Endothelial cell of umbilical vein (primary cell): ENCODE results near the gene TRDN. TPM values are rescaled to one million over a fixed set of nuclear protein-coding genes. Genes with fewer than 3 reads are reported as not detected.

Experiments used
- BruUV-seq: library from RNA; stranded (reverse); fragments of 400-500 nt; replicated peaks from 2 replicates; lab custom pipeline; 2021; lab: Mats Ljungman, UMichigan
- CTCF ChIA-PET: fragments of 300-600, 350-600 bp; sonication (Branson Sonifier 250); formaldehyde crosslinking; loops from one replicate; lab custom pipeline; 2021; ENCODE audit warnings: antibody characterized with exemption, inconsistent platforms; lab: Charles Lee
- POLR2A ChIA-PET: fragments of 300-600, 350-600 bp; sonication (Branson Sonifier 250); formaldehyde crosslinking; loops from one replicate; lab custom pipeline; 2021; ENCODE audit warnings: antibody characterized with exemption, inconsistent platforms; lab: Charles Lee
- DNase-seq: peaks from one replicate; pipeline ENCODE4 v3.0.0-alpha.2; 2011; ENCODE audit warnings: low read depth, low spot score
- FAIRE-seq: peaks from 2 replicates; lab custom pipeline; 2011; peaks lifted over from hg19 to GRCh38; lab: Jason Lieb, UNC
- H2AFZ ChIP-seq: 2 replicates; pipeline ENCODE4 v1.6.0; 2012; ENCODE audit warnings: low read depth, low read length, control low read depth, inconsistent platforms
- H3K27ac ChIP-seq: 2 replicates; pipeline ENCODE4 v1.5.1; 2011; ENCODE audit warnings: low read depth, mild to moderate bottlenecking, control low read depth, low read length, moderate library complexity; ENCODE audit not compliant: insufficient read depth
- H3K27me3 ChIP-seq, 2 experiments: 2 replicates each; pipeline versions ENCODE4 v1.6.0 to v1.6.1; 2011; ENCODE audit warnings: low read length in 2 of 2, mixed read lengths in 1 of 2; ENCODE audit not compliant: control insufficient read depth in 2 of 2, insufficient read depth in 2 of 2
- H3K36me3 ChIP-seq, 2 experiments: 2 replicates in 1 of 2; 3 replicates in 1 of 2; pipeline ENCODE4 v1.5.1; 2011; ENCODE audit warnings: low read length in 2 of 2, mild to moderate bottlenecking in 1 of 2, moderate library complexity in 1 of 2; ENCODE audit not compliant: control insufficient read depth in 2 of 2, insufficient read depth in 2 of 2; ENCODE audit errors: extremely low read depth in 1 of 2
- H3K4me1 ChIP-seq: 3 replicates; pipeline ENCODE4 v1.5.1; 2011; ENCODE audit warnings: mild to moderate bottlenecking, low read length; ENCODE audit not compliant: control insufficient read depth, insufficient read depth; ENCODE audit errors: extremely low read depth
- H3K4me2 ChIP-seq: 2 replicates; pipeline ENCODE4 v1.6.1; 2011; ENCODE audit warnings: low read length, control low read depth, mixed read lengths; ENCODE audit not compliant: insufficient read depth
- H3K4me3 ChIP-seq, 3 experiments: fragments of 200-600 bp in 1 of 3; sonication (generic), shearing (Covaris generic) in 1 of 3; replicated peaks in 1 of 3; 2 replicates each; pipeline ENCODE4 v1.5.1; 2011 to 2016; ENCODE audit warnings: control low read depth in 3 of 3, low read length in 3 of 3, mild to moderate bottlenecking in 2 of 3, inconsistent platforms in 1 of 3, low read depth in 1 of 3, moderate library complexity in 1 of 3; ENCODE audit not compliant: insufficient read depth in 1 of 3
- H3K79me2 ChIP-seq: 2 replicates; pipeline ENCODE4 v1.6.0; 2012; ENCODE audit warnings: low read length, inconsistent platforms; ENCODE audit not compliant: control insufficient read depth, insufficient read depth
- H3K9ac ChIP-seq: replicated peaks from 2 replicates; pipeline ENCODE3; 2011; ENCODE audit warnings: low read length, control low read depth; ENCODE audit not compliant: insufficient read depth; ENCODE audit errors: extremely low read depth
- H3K9me1 ChIP-seq: replicated peaks from 3 replicates; pipeline ENCODE4 v1.6.0; 2011; ENCODE audit warnings: mild to moderate bottlenecking, low read length; ENCODE audit not compliant: control insufficient read depth, insufficient read depth; ENCODE audit errors: extremely low read depth
- H3K9me3 ChIP-seq: replicated peaks from 2 replicates; pipeline ENCODE4 v1.5.1; 2012; ENCODE audit warnings: low read length, inconsistent platforms; ENCODE audit not compliant: control insufficient read depth, insufficient read depth
- H4K20me1 ChIP-seq: replicated peaks from 2 replicates; pipeline ENCODE3; 2011; ENCODE audit warnings: mild to moderate bottlenecking, low read length; ENCODE audit not compliant: control insufficient read depth, insufficient read depth; ENCODE audit errors: extremely low read depth
- EZH2 ChIP-seq: IDR thresholded peaks from 2 replicates; pipeline ENCODE4 v1.6.1; 2012; ENCODE audit warnings: borderline replicate concordance, low read depth, mild to moderate bottlenecking, moderate library complexity, low read length, inconsistent platforms; ENCODE audit not compliant: severe bottlenecking
- FOS ChIP-seq: IDR thresholded peaks from 2 replicates; pipeline ENCODE4 v1.6.1; 2011; ENCODE audit warnings: mild to moderate bottlenecking, low read length, moderate library complexity, borderline replicate concordance; ENCODE audit not compliant: insufficient read depth
- GATA2 ChIP-seq: IDR thresholded peaks from 2 replicates; pipeline ENCODE4 v1.7.0; 2011; ENCODE audit warnings: low read depth, mild to moderate bottlenecking, moderate library complexity, mixed read lengths, low read length; ENCODE audit not compliant: insufficient read length, insufficient read depth
- JUN ChIP-seq: IDR thresholded peaks from 2 replicates; pipeline ENCODE4 v1.6.1; 2011; ENCODE audit warnings: borderline replicate concordance, low read depth; ENCODE audit not compliant: insufficient read length, insufficient read depth
- MYC ChIP-seq: IDR thresholded peaks from one replicate; pipeline ENCODE4 v1.6.1; 2011; ENCODE audit warnings: mild to moderate bottlenecking, low read depth, low read length
- POLR2A ChIP-seq: IDR thresholded peaks from 2 replicates; pipeline ENCODE4 v1.6.1; 2012; ENCODE audit warnings: low read depth, mild to moderate bottlenecking, control low read depth, low read length
- POLR2AphosphoS5 ChIP-seq: IDR thresholded peaks from 2 replicates; pipeline ENCODE4 v1.6.1; 2012; ENCODE audit warnings: low read depth, mild to moderate bottlenecking, control low read depth, low read length, moderate library complexity; ENCODE audit not compliant: insufficient read depth
- dilution Hi-C: fragments of 300-500 bp; cut with MboI; formaldehyde crosslinking; loops from one replicate; pipeline ENCODE4 v1.15.0; 2019; ENCODE audit warnings: low sequenced_read_pairs; ENCODE audit not compliant: extremely low pct_ligation_motif_present
- intact Hi-C: fragments of 100-400 bp; cut with micrococcal nuclease; formaldehyde crosslinking; loops from one replicate; pipeline ENCODE4 v1.10.0; 2022
- polyA plus RNA-seq, 4 experiments: library from polyadenylated mRNA; depleted of rRNA in 3 of 4; stranded (reverse) in 3 of 4; unstranded in 1 of 4; fragments of >200 nt; gene quantifications; 2 replicates each; pipeline versions ENCODE4 v1.2.1 to v1.2.3, GENCODE V29; 2011 to 2012; ENCODE audit warnings: missing spikeins in 1 of 4
- total RNA-seq: library from RNA; stranded (reverse); gene quantifications from 2 replicates; pipeline ENCODE4 v1.2.3, GENCODE V29; 2021
- TF ChIP-seq, protein P1 (sequence below): IDR thresholded peaks from 2 replicates; pipeline ENCODE4 v1.6.1; 2011; ENCODE audit not compliant: insufficient read depth, insufficient read length
- TF ChIP-seq, protein P2 (sequence below), 2 donors: IDR thresholded peaks; 1 replicate in 1 of 2; 2 replicates in 1 of 2; pipeline ENCODE4 v1.5.1; 2011; ENCODE audit warnings: low read length in 2 of 2, mild to moderate bottlenecking in 2 of 2, moderate library complexity in 2 of 2, control low read depth in 1 of 2, inconsistent platforms in 1 of 2, low read depth in 1 of 2; ENCODE audit not compliant: insufficient read depth in 1 of 2; ENCODE audit errors: extremely low read depth in 1 of 2

The TRDN gene
- total and polyA plus RNA-seq, 2 donors (not counting 3 experiments of a cell fraction or from before 2014, with no cell fraction given) = not detected

DNA sequence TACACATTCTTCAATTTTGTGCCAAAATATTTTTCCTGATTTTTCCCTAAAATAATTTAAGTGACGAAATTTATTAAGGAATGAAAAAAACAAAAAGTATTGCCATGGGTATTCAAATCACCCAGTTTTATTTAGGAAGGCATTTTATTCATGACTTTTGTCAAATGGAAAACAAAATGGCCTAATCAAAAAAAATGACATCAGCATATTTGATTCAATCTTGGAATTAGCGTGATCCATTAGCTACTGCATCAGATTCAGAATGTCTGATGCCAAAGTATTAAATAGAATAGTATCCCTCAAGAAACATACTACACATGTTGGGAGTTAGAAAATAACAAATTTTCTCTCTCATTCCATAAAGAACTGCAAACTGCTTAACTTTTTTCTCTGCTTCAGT, 129.2 kb downstream of the TRDN start:
- no peaks in the 10 kb centered on the region for H3K4me1 ChIP-seq
- H3K36me3 ChIP-seq = no peaks in the 10 kb centered on the region
- FAIRE-seq = no peak
- CTCF ChIA-PET = no interaction called here
- no peaks in the 10 kb centered on the region for H3K27me3 ChIP-seq
- no peaks in the 10 kb centered on the region for H4K20me1 ChIP-seq
- POLR2A ChIA-PET = no interaction called here
- H3K9ac ChIP-seq = no peak overlapping the region
- no peaks in the 10 kb centered on the region for H3K9me1 ChIP-seq
- no peak for TF ChIP-seq MYC
- TF ChIP-seq, protein P1, sequence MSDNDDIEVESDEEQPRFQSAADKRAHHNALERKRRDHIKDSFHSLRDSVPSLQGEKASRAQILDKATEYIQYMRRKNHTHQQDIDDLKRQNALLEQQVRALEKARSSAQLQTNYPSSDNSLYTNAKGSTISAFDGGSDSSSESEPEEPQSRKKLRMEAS = no peak
- H3K9me3 ChIP-seq = no peaks in the 10 kb centered on the region
- no peak overlapping the region for H3K4me3 ChIP-seq
- intact Hi-C loops = no loop called here
- H3K4me2 ChIP-seq = no peak overlapping the region
- no peak overlapping the region for H2AFZ ChIP-seq
- H3K27ac ChIP-seq = no peak overlapping the region
- no TSS peak for BruUV-seq
- DNase-seq = no peak
- H3K79me2 ChIP-seq = no peaks in the 10 kb centered on the region
- dilution Hi-C loops = no loop called here

DNA sequence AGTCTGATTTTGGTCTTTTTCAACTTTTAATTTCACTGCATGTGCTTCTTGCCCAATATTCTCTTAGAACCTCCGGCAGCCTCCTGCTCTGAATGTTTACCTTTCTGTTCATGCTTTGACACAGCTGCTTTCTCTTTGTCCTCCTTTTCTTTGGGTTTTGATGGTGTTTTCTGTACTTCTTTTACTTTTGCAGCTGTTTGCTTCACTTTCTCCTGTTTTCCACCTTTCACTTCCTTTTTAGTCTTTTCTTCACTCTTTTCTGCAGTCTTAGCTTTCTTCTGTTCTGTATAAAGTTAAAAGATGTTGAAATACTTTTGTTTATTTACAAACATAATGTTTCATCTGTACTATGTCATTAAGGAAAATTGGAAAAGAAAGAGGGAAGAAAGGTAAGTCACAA, 133.1 kb downstream of the TRDN start:
- H3K9ac ChIP-seq = no peak overlapping the region
- no peak overlapping the region for H2AFZ ChIP-seq
- POLR2A ChIA-PET = no interaction called here
- no peak overlapping the region for H3K4me3 ChIP-seq
- H3K4me1 ChIP-seq = no peaks in the 10 kb centered on the region
- no peaks in the 10 kb centered on the region for H3K79me2 ChIP-seq
- TF ChIP-seq, protein P2, sequence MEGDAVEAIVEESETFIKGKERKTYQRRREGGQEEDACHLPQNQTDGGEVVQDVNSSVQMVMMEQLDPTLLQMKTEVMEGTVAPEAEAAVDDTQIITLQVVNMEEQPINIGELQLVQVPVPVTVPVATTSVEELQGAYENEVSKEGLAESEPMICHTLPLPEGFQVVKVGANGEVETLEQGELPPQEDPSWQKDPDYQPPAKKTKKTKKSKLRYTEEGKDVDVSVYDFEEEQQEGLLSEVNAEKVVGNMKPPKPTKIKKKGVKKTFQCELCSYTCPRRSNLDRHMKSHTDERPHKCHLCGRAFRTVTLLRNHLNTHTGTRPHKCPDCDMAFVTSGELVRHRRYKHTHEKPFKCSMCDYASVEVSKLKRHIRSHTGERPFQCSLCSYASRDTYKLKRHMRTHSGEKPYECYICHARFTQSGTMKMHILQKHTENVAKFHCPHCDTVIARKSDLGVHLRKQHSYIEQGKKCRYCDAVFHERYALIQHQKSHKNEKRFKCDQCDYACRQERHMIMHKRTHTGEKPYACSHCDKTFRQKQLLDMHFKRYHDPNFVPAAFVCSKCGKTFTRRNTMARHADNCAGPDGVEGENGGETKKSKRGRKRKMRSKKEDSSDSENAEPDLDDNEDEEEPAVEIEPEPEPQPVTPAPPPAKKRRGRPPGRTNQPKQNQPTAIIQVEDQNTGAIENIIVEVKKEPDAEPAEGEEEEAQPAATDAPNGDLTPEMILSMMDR (IDR thresholded peaks at IDR 0.05; ENCODE audit: extremely low read depth in 1 of 2, insufficient read depth in 1 of 2, low read depth in 1 of 2, low read length in 2 of 2) = no peak
- TF ChIP-seq FOS (no peak), POLR2A (no peak), POLR2AphosphoS5 (no peak), EZH2 (no peak), MYC (no peak), JUN (no peak), GATA2 (no peak)
- TF ChIP-seq, protein P1 = no peak
- no peaks in the 10 kb centered on the region for H3K9me3 ChIP-seq
- no peaks in the 10 kb centered on the region for H3K36me3 ChIP-seq
- no peaks in the 10 kb centered on the region for H3K9me1 ChIP-seq
- H3K27me3 ChIP-seq = no peaks in the 10 kb centered on the region
- DNase-seq = no peak
- no peak overlapping the region for H3K4me2 ChIP-seq
- H4K20me1 ChIP-seq = no peaks in the 10 kb centered on the region
- intact Hi-C loops = no loop called here
- no peak overlapping the region for H3K27ac ChIP-seq
- BruUV-seq = no TSS peak
- CTCF ChIA-PET = no interaction called here
- dilution Hi-C loops = no loop called here
- FAIRE-seq = no peak
